GM12873 (cell line): ENCODE results near the gene PPIL6.

Source experiments
- CTCF ChIP-seq: IDR thresholded peaks from 2 replicates; pipeline ENCODE4 v1.5.1; 2012; ENCODE audit warnings: low read depth, mild to moderate bottlenecking, moderate library complexity, low read length, control low read depth; ENCODE audit not compliant: insufficient read depth; ENCODE audit errors: missing control alignments

The PPIL6 gene

GRCh38 chr6:109480993-109481480, 40.6 kb upstream of the PPIL6 start:
- TF ChIP-seq CTCF: no peak

- no peak for TF ChIP-seq CTCF
Measured at GRCh38 chr6:109478841-109479624, 38.6 kb upstream of the PPIL6 start.

GRCh38 chr6:109478222-109478805, 37.9 kb upstream of the PPIL6 start:
- TF ChIP-seq CTCF: no peak

- no peak for TF ChIP-seq CTCF
Measured at GRCh38 chr6:109477725-109478124, 37.3 kb upstream of the PPIL6 start.

- no peak for TF ChIP-seq CTCF
Measured at GRCh38 chr6:109477184-109477583, 36.8 kb upstream of the PPIL6 start.

GRCh38 chr6:109475625-109476024, 35.2 kb upstream of the PPIL6 start:
- TF ChIP-seq CTCF: no peak

- TF ChIP-seq CTCF: no peak
Measured at GRCh38 chr6:109474995-109475394, 34.6 kb upstream of the PPIL6 start.
